Cardiac fibroblast (primary cell): Measurements from ENCODE around the gene SLC8A3.
A peak's percentile ranks its signal among the peaks of the same experiment; 100 is the strongest.

Source experiments
- DNase-seq, 2 donors: peaks; one replicate each; pipeline versions ENCODE4 v3.0.0 to v3.0.0-alpha.2; 2010; ENCODE audit warnings: low read depth in 2 of 2
- H3K4me3 ChIP-seq, 2 donors: replicated peaks in 1 of 2; 1 replicate in 1 of 2; 2 replicates in 1 of 2; pipeline ENCODE4 v1.5.1; 2011; ENCODE audit warnings: low read depth in 2 of 2, low read length in 2 of 2, mild to moderate bottlenecking in 2 of 2, moderate library complexity in 1 of 2
- TF ChIP-seq, protein P1 (sequence below): IDR thresholded peaks from one replicate; pipeline ENCODE4 v1.5.1; 2011; ENCODE audit warnings: low read depth, mild to moderate bottlenecking, low read length, inconsistent platforms

The SLC8A3 gene

DNA sequence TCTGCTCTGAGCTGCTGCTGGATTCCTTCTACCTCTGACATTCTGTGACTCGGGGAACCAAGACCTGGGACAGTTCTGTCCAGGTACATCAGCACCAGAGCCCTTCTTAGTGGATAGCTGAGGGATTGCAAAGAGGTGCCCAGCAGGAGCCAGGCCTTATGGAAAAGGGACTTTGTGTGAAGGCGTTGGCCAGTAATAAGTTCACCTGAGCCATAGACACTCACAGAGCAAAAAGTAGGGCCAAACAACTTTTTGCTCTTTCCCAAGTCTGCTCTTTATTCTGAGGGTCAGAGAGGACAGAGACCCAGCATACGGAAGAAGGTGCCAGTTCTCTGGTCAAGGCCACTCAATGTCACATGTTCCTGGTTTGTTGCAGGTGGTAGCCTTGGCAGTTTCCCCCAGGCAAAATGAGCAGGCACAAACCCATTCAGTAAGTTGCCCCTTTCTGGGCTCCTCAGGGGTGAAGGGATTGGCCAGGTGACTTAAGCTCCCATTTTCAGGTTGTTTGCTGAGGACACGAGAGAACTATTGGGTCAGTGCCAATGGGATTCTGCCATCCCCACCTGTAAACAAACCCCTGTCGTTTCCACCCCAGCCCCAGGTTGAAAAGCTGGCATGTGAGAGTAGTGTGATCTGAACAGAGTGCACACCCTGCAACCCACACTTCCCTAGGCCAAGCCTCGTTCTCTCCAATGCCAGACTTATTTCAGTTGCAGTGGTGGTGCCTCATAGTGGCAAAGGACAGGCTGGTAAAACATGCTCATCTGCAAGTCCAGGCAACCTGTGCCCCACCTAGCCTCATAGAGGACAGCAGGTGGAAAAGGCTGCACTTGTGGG is 159.2 kb downstream of the SLC8A3 start:
- TF ChIP-seq, protein P1, sequence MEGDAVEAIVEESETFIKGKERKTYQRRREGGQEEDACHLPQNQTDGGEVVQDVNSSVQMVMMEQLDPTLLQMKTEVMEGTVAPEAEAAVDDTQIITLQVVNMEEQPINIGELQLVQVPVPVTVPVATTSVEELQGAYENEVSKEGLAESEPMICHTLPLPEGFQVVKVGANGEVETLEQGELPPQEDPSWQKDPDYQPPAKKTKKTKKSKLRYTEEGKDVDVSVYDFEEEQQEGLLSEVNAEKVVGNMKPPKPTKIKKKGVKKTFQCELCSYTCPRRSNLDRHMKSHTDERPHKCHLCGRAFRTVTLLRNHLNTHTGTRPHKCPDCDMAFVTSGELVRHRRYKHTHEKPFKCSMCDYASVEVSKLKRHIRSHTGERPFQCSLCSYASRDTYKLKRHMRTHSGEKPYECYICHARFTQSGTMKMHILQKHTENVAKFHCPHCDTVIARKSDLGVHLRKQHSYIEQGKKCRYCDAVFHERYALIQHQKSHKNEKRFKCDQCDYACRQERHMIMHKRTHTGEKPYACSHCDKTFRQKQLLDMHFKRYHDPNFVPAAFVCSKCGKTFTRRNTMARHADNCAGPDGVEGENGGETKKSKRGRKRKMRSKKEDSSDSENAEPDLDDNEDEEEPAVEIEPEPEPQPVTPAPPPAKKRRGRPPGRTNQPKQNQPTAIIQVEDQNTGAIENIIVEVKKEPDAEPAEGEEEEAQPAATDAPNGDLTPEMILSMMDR = no peak
- no peak for DNase-seq
- H3K4me3 ChIP-seq = no peak overlapping the region

GRCh38 chr14:70027785-70028428 is 160.8 kb downstream of the SLC8A3 start:
- TF ChIP-seq, protein P1 = peak; percentile 87
- peak; percentile 43 to 56 for DNase-seq
- no peak overlapping the region for H3K4me3 ChIP-seq

GRCh38 chr14:70023871-70024270 is 164.9 kb downstream of the SLC8A3 start:
- TF ChIP-seq, protein P1 = no peak
- no peak overlapping the region for H3K4me3 ChIP-seq
- no peak for DNase-seq

DNA sequence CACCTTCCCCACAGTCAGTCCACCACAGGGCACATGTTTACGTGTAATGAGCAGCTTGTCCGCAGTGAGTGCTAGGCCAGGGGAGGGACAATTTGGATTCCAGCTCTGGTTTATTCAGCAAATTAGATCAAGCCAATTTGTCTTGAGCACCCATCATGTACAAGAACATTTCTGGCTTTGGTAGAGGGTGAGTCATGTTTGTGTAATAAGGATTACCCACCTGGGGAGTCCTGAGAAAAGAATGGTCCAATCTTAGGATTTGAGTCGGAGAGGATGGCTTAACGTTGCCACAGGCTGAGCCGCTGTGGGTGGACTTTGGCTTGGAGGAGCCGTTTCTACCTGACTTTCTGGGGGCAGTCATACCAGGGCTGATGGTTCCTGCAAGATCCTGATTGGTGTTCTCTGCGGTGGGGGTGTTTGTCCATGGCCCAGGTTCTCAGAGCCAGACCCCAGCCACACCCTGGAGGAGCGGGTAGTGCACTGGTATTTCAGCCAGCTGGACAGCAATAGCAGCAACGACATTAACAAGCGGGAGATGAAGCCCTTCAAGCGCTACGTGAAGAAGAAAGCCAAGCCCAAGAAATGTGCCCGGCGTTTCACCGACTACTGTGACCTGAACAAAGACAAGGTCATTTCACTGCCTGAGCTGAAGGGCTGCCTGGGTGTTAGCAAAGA is 165.8 kb downstream of the SLC8A3 start:
- TF ChIP-seq, protein P1 = no peak
- H3K4me3 ChIP-seq = no peak overlapping the region
- no peak for DNase-seq

DNA sequence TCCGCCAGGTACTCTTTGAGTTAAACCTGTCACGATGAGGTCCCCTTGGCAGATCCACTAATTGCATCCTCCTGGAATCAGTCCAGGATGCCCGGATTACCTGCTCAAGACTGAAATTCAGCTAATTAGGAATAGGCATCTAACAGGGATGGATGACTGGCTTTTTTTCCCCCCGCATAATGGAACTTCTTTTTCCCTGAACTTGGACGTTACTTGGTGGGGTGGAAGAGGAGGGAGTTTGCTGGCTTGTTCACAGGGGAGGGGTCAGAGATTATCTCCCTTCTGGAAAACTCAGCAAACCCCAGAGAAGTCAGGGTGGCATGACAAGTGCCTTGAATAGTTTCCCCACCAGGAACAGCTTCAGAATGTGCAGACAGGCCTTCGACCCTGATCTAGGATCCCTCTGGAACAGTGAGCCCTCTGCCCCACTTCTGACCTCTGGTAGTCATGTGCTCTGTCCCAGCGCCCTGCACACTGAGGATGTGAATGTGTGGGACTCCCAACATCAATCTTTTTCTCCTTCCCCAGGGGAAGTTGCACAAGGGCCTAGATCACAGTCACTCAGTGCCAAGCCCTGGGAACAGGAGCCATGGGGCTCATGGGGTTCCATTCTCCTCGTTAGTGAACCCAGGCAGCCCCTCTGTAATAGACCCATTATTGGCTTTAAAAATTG is 167.1 kb downstream of the SLC8A3 start:
- DNase-seq = no peak
- TF ChIP-seq, protein P1 = no peak
- no peak overlapping the region for H3K4me3 ChIP-seq

DNA sequence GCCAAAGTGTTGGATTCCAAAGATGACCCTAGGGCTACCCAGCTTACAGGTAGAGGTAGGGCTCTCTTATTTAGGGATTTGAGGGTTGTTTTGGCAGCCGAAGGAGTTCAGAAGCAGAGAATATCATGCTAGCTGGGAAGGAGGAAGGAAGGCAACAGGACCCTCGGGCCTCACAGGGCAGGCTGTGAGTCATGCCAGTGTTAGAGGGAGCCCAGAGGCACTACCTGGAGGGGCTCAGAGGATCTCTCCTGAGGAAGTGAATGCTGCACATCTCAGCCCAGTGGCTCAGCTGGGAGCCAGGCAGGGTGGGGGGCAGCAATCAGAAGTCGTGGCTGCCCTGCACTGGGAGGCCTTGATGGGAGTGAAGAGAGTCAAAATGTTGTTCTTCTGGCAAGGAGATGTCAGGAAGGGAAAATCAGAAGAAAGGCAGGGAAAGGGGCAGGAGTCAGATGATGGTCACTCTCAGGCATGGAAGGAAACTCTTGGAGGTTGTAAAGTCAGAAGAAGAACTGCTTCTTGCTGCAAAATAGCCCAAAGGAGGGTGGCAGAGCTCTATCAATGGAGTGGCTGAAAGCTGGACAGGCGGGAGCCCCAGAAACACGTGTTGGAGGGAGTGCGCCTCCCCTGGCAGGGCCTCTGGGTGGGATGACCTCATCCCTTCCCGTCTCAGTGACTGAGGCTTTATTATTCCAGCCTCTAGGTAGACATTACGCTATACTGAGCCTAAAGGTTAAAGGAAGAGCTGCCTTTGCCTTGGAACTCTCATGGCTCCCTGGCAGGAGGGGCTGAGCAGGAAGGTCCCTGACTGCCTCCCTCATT is 168.2 kb downstream of the SLC8A3 start:
- DNase-seq = no peak
- H3K4me3 ChIP-seq = no peak overlapping the region
- TF ChIP-seq, protein P1 = no peak
